Subcutaneous abdominal adipose tissue (tissue), 5 donors: ENCODE results near the gene ANKRD39.

Experiments
- H3K27ac ChIP-seq: one replicate; pipeline ENCODE4 v1.7.0; 2013; ENCODE audit warnings: low read depth, mild to moderate bottlenecking, inconsistent platforms, low read length, moderate library complexity
- H3K27me3 ChIP-seq, 5 donors: one replicate each; pipeline ENCODE4 v1.7.0; 2013; ENCODE audit warnings: low read length in 5 of 5, inconsistent platforms in 1 of 5; ENCODE audit not compliant: control insufficient read depth in 5 of 5, insufficient read depth in 4 of 5
- H3K36me3 ChIP-seq, 5 donors: one replicate each; pipeline ENCODE4 v1.7.0; 2013; ENCODE audit warnings: low read length in 5 of 5; ENCODE audit not compliant: control insufficient read depth in 5 of 5, insufficient read depth in 5 of 5
- H3K4me1 ChIP-seq, 5 donors: one replicate each; pipeline ENCODE4 v1.7.0; 2013; ENCODE audit warnings: low read length in 5 of 5, mild to moderate bottlenecking in 3 of 5, moderate library complexity in 1 of 5; ENCODE audit not compliant: control insufficient read depth in 5 of 5, insufficient read depth in 5 of 5
- H3K4me3 ChIP-seq, 5 donors: one replicate each; pipeline ENCODE4 v1.7.0; 2013; ENCODE audit warnings: low read length in 5 of 5, low read depth in 1 of 5
- H3K9ac ChIP-seq, 5 donors: one replicate each; pipeline ENCODE4 v1.7.0; 2013; ENCODE audit warnings: low read length in 5 of 5, mild to moderate bottlenecking in 4 of 5, moderate library complexity in 3 of 5
- H3K9me3 ChIP-seq, 5 donors: one replicate each; pipeline ENCODE4 v1.7.0; 2013; ENCODE audit warnings: low read length in 5 of 5; ENCODE audit not compliant: control insufficient read depth in 5 of 5
- donor health status: healthy.
- donor health status: healthy.
- donor health status: healthy.
- donor health status: healthy.
- donor health status: healthy.

Gene ANKRD39

DNA sequence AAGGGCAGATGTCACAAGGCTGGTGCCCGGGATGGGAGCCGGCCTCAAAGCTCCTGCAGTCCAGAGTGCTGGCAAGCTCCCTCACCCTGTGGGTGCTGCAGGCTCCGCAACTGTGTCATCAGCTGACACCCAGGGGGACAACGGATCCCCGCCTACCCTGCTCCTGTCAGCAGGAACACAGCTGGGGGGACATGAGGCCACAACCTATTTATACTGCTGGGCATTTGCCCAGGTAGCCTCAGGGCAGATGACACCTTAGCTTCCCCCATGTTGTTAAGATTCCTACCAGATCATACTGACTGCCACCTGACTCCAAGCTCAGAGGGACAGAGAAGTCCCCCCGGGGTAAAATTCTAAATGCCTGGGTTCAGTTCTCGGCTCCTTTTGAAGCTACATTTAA, 15.2 kb downstream of the ANKRD39 start:
- Histone ChIP-seq H3K27me3 (no peaks in the 10 kb centered on the region), H3K4me3 (no peak overlapping the region), H3K9ac (no peak overlapping the region), H3K36me3 (peaks cover 0 to 27% (median 18%) of the 10 kb centered on the region in 5 donors), H3K27ac (no peak overlapping the region), H3K4me1 (peaks cover 0 to 11% (median 8%) of the 10 kb centered on the region in 5 donors), H3K9me3 (no peaks in the 10 kb centered on the region)

DNA sequence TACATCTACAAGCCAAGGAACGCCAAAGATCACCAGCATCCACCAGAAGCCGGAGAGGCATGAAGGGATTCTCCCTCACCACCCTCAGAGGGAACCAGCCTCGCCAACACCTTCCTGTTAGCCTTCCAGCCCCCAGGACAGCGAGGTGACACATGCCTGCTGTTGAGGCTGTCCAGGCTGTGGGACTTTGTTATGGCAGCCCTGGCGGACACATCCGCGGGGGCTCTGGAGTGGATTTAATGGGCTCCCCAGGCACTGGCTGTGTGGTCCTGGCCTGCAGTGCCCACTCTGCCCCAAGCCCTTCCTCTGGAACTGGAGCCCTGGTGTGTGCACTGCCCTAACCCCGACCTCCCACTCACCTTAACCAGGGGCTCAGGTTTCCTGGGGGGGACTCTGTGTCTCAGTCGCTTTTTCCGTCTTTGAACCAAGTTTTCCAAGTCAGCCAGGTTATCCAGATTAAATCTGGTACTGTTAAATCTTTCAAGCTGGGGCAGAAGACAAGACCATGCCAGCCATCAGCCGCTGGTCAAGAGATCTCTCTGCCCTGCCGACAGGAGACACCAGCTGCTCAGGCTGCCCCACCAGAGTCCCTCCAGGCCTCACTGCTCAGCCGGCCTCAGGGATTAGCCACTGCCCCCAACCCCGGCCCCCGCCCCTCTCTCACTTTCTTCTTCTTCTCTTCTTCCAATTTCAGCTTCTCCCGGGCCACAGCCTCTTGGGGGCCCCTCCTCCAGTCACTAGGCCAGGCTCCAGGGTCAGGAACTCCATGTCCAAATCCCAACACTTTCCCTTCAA, 15.9 kb downstream of the ANKRD39 start:
- Histone ChIP-seq H3K4me3 (no peak overlapping the region), H3K9me3 (no peaks in the 10 kb centered on the region), H3K27ac (no peak overlapping the region), H3K9ac (no peak overlapping the region), H3K27me3 (no peaks in the 10 kb centered on the region), H3K4me1 (peaks cover 0 to 11% (median 8%) of the 10 kb centered on the region in 5 donors), H3K36me3 (peaks cover 2 to 26% (median 15%) of the 10 kb centered on the region in 5 donors)

DNA sequence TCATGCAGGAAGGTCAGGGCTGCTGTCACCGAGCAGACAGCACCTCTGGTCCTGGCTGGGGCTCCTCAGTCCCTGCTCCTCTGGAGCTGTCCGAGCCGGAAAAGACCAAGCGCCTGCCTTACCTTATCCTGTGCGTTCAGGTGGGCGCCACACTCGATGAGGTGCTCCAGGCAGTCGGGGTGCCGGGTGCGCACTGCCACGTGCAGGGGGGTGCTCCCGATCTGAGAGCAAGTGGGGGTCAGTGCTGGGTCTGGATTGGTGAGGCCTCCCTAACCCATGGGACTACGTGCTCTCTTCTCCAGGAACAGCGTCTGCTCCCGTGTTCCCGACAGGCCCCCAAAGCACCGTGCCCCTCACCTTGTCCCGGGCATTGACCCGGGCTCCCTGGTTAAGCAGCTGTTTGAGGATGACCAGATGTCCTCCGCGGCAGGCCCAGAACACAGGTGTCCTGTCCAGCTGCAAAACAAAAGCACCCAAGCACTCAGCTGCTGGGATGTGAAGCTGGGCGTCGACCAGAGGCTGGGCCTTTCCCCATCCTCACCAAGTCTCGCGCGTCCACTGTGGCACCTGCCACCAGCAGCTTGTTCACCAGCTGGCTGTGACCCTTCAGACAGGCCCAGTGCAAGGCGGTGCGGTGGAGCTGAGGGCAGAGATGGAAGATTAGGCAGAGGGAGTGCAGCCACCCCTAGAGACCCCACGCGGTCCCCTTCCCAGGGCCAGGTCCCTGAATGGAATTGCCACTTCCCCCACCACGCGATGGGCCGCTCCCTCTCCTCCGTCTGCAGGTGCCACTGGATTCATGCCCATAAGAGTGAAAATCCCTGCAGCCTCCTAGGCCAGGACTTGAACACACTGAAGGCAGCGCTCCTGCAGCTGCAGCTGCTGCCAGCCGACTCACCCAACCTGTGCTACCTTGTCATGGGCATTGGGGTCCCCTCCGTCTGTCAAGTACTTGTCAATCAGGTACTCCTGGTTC, 17.7 kb downstream of the ANKRD39 start:
- no peak overlapping the region for H3K27ac ChIP-seq
- H3K9ac ChIP-seq = no peak overlapping the region
- peaks cover 2 to 20% (median 11%) of the 10 kb centered on the region in 5 donors for H3K36me3 ChIP-seq
- peaks cover 0 to 11% (median 8%) of the 10 kb centered on the region in 5 donors for H3K4me1 ChIP-seq
- H3K9me3 ChIP-seq = no peaks in the 10 kb centered on the region
- H3K27me3 ChIP-seq = no peaks in the 10 kb centered on the region
- no peak overlapping the region for H3K4me3 ChIP-seq

DNA sequence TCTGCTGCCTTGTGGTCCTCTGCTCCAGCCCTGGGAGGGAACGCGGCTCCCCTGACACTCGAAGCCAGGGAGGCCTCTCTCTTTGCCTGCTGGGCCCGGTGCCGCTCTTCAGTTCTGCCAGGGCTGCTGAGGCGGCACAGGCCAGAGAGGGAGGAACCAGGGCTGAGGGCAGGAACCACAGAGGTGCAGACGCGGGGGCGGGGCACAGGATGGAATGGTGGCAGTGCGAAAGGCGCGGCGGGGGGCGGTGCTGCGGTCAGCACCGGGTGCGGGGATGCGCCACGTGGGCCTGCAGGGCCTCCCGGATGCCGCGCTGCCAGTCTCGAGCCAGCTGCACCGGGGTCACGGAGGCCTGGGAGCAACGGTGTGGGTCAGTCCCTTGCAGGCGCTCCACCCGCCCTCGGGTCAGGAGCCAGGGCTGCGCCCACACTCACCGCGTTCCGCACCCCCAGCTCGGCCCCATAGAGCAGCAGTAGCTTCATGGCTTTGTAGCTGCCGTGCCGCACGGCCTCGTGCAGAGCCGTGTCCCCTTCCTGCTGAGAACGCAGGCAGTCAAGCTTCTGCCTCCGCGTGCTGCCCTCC, 18.4 kb downstream of the ANKRD39 start:
- Histone ChIP-seq H3K9me3 (no peaks in the 10 kb centered on the region), H3K9ac (no peak overlapping the region), H3K4me3 (peak overlapping the region in 1 of 5 donors; percentile 18), H3K4me1 (peaks cover 0 to 11% (median 8%) of the 10 kb centered on the region in 5 donors), H3K27me3 (no peaks in the 10 kb centered on the region), H3K27ac (no peak overlapping the region), H3K36me3 (peaks cover 5 to 27% (median 19%) of the 10 kb centered on the region in 5 donors)

DNA sequence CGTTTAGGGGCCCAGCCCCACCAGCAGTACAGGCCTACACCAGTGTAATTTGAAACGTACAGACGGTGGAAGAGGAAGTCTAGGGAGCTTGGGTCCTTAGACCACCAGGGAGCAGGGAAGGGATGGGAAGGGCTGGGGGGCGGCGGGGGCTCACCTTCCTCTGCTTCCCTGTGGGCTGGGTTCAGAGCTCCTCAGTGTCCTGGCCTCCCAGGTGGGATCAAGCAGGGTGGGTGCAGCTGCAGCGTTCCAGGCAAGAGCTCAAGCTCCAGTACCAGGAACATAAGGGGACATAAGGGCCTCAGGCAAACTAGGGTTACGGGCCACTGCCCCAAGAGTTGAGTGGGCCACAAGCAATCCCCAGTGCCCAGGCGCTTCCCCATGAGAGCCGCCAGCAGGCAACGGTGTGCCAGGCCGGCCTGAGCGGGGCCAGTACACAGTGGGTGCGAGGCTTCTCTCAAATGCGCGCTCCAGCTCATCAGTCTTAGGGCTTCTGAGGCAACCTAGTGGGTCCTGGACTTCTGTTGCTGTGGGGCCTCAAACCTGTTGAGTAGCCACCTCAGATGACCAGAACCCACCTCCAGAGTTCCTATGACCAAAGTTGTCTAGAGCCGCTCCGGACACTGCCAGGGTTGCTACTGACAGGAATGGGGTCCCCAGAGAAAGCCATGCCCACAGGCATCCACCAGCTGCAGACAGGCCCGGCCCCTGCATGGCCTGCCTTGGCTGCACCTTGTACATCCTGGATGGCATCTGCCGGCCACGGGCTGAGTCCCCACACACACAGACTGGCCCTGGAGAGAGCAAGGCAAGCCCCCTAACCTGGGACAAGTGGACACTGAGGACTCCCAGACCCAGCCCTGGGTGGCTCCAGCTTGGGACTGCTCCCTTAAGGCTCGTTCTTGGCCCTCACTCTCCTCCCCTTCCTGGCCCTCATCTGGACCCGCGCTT, 19.2 kb downstream of the ANKRD39 start:
- no peaks in the 10 kb centered on the region for H3K27me3 ChIP-seq
- no peak overlapping the region for H3K4me3 ChIP-seq

DNA sequence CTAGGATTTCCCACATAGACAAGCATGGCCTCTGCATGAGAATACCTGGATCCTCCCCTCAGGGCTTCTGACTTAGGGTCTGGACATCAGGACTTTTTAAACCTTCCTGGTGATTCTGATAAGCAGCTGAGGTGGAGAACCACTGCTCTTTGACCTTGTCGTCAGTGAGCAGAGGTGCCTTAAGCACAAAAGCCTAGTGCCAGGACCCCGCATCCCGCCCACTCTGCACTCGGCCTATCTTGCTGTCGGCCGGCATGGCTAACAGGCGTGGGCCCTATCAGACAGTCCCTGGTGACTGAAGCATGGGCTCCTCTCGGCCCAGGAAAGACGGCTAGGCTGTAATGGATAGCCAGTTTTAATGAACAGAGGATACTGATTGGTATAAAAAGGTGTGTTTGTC, 20.2 kb downstream of the ANKRD39 start:
- H3K27me3 ChIP-seq = no peaks in the 10 kb centered on the region
- H3K36me3 ChIP-seq = peaks cover 5 to 37% (median 29%) of the 10 kb centered on the region in 5 donors
- H3K9me3 ChIP-seq = no peaks in the 10 kb centered on the region

More for the DNA sequence above, 19.2 kb downstream of the ANKRD39 start:
- Histone ChIP-seq H3K9ac (no peak overlapping the region), H3K27ac (no peak overlapping the region), H3K36me3 (peaks cover 5 to 28% (median 19%) of the 10 kb centered on the region in 5 donors), H3K4me1 (peaks cover 0 to 11% (median 8%) of the 10 kb centered on the region in 5 donors), H3K9me3 (no peaks in the 10 kb centered on the region)

DNA sequence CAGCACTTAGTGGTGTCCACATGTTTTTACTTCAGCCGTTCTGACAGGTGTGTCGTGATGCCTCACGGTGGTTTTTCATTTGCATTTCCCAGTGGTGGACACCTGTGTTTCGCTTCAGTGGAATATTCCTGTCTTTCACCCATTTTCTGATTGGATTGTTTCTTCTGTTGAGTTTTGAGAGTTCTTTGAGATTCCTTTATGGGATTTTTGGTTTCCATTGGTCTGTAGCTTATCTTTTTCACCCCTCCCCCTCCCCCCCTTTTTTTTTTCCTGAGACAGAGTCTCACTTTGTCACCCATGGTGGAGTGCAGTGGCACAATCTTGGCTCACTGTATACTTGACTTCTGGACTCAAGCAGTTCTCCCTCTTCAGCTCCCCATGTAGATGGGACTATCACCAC, 22.0 kb downstream of the ANKRD39 start:
- Histone ChIP-seq H3K9me3 (no peaks in the 10 kb centered on the region), H3K27me3 (no peaks in the 10 kb centered on the region), H3K4me3 (no peak overlapping the region), H3K27ac (no peak overlapping the region), H3K9ac (no peak overlapping the region), H3K36me3 (peaks cover 5 to 53% (median 47%) of the 10 kb centered on the region in 5 donors), H3K4me1 (peaks cover 0 to 24% (median 15%) of the 10 kb centered on the region in 5 donors)

More for the DNA sequence above, 20.2 kb downstream of the ANKRD39 start:
- H3K9ac ChIP-seq = no peak overlapping the region
- no peak overlapping the region for H3K27ac ChIP-seq
- no peak overlapping the region for H3K4me3 ChIP-seq
- H3K4me1 ChIP-seq = peaks cover 0 to 17% (median 10%) of the 10 kb centered on the region in 5 donors

DNA sequence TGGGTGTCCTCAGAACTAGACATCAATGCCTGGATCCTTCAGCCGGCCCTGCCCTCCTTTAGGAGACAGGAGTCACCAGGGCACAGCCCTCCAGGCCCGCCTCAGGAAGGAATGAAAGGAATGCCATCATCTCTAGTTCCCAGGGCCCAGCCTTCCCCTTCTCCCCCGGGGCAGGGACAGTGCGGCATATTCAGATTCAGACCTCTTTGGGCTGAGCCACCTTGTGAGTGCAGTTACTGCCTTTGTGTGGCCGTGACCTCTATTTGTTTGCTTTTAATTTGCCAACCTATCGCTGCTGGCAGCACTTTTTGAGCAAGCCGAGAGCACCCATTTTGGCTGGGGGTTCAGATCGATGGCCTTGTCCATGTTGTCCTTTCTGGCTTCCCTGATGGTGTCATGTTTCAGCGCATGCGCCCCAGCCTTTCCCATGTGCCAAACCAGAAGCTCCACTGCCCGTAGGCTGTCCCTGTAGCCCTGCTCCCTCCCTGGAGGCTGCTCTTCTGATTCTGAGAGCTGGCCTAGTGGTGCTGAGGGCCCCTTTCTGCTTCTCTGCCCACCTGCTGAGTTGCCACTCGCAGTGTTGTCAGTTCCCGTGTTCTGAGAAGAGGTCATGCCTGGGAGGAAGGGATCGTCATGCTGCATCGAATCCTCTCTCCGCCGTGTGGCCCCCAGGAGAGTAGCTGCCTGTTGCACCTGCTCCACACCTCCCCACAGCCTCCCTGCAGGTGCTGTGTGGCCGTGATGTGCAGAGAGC, 24.9 kb downstream of the ANKRD39 start:
- no peak overlapping the region for H3K9ac ChIP-seq
- H3K27ac ChIP-seq = no peak overlapping the region

More for the DNA sequence above, 24.9 kb downstream of the ANKRD39 start:
- Histone ChIP-seq H3K4me1 (peaks cover 0 to 13% (median 5%) of the 10 kb centered on the region in 5 donors), H3K4me3 (no peak overlapping the region), H3K27me3 (no peaks in the 10 kb centered on the region), H3K36me3 (peaks cover 5 to 70% (median 66%) of the 10 kb centered on the region in 5 donors), H3K9me3 (no peaks in the 10 kb centered on the region)
